ENCODE measurements around the gene TEAD1. TPM values are rescaled to one million over a fixed set of nuclear protein-coding genes. Genes with fewer than 3 reads are reported as not detected.

Gene TEAD1
- total and polyA plus RNA-seq, 2 donors (not counting 3 experiments of a cell fraction or from before 2014, with no cell fraction given) = 15.3 to 49.0 TPM

- Histone ChIP-seq H3K36me3 (ENCODE audit: control insufficient read depth in 2 of 2, extremely low read depth in 1 of 2, insufficient read depth in 2 of 2, low read length in 2 of 2) (no peaks in the 10 kb centered on the region), H3K4me1 (ENCODE audit: control insufficient read depth, extremely low read depth, insufficient read depth, low read length) (peaks cover 4% of the 10 kb centered on the region), H3K27ac (ENCODE audit: insufficient read depth, low read depth, low read length) (no peak overlapping the region), H3K9me3 (replicated peaks; ENCODE audit: control insufficient read depth, insufficient read depth, low read length) (no peaks in the 10 kb centered on the region), H3K9me1 (replicated peaks; ENCODE audit: control insufficient read depth, extremely low read depth, insufficient read depth, low read length) (no peaks in the 10 kb centered on the region), H3K4me2 (ENCODE audit: insufficient read depth, low read length) (no peak overlapping the region), H2AFZ (ENCODE audit: low read depth, low read length) (no peak overlapping the region), H3K27me3 (ENCODE audit: control insufficient read depth in 2 of 2, insufficient read depth in 2 of 2, low read length in 2 of 2) (no peaks in the 10 kb centered on the region), H4K20me1 (replicated peaks; ENCODE audit: control insufficient read depth, extremely low read depth, insufficient read depth, low read length) (no peaks in the 10 kb centered on the region), H3K9ac (replicated peaks; ENCODE audit: extremely low read depth, insufficient read depth, low read length) (no peak overlapping the region), H3K4me3 (replicated peaks in 1 of 3; ENCODE audit: insufficient read depth in 1 of 3, low read depth in 1 of 3, low read length in 3 of 3) (no peak overlapping the region), H3K79me2 (ENCODE audit: control insufficient read depth, insufficient read depth, low read length) (peaks cover 8% of the 10 kb centered on the region)
- dilution Hi-C loops (cut with MboI; ENCODE audit: extremely low pct_ligation_motif_present, low sequenced_read_pairs) = no loop called here
- TF ChIP-seq CTCF (IDR thresholded peaks at IDR 0.05; ENCODE audit: extremely low read depth in 1 of 2, insufficient read depth in 1 of 2, low read depth in 1 of 2, low read length in 2 of 2) (no peak), POLR2AphosphoS5 (IDR thresholded peaks at IDR 0.05; ENCODE audit: insufficient read depth, low read depth, low read length) (no peak), POLR2A (IDR thresholded peaks at IDR 0.05; ENCODE audit: low read depth, low read length) (no peak), FOS (IDR thresholded peaks at IDR 0.05; ENCODE audit: borderline replicate concordance, insufficient read depth, low read length) (no peak), JUN (IDR thresholded peaks at IDR 0.05; ENCODE audit: borderline replicate concordance, insufficient read depth, insufficient read length, low read depth) (no peak), MYC (IDR thresholded peaks at IDR 0.05; ENCODE audit: low read depth, low read length) (no peak), GATA2 (IDR thresholded peaks at IDR 0.05; ENCODE audit: insufficient read depth, insufficient read length, low read depth, low read length) (no peak), EZH2 (IDR thresholded peaks at IDR 0.05; ENCODE audit: borderline replicate concordance, low read depth, low read length, severe bottlenecking) (no peak)
- TF ChIP-seq, protein P1, sequence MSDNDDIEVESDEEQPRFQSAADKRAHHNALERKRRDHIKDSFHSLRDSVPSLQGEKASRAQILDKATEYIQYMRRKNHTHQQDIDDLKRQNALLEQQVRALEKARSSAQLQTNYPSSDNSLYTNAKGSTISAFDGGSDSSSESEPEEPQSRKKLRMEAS (IDR thresholded peaks at IDR 0.05; ENCODE audit: insufficient read depth, insufficient read length) = no peak
- CTCF ChIA-PET = interaction anchor here (1.5 to 2.1 kb wide), 2 partner anchors 36 to 96 kb away, joined by 3 to 4 read pairs; no protein-coding TSS in a partner anchor
- intact Hi-C loops (cut with micrococcal nuclease) = no loop called here
- BruUV-seq (replicated peaks) = no TSS peak
- FAIRE-seq = no peak
- POLR2A ChIA-PET = no interaction called here
- DNase-seq (ENCODE audit: low read depth, low spot score) = no peak
Measured at GRCh38 chr11:12793065-12793464, 118.8 kb downstream of the TEAD1 start.
